NCI-H2171 (cell line): ENCODE results near the gene CPLX1.

Source experiments
- DNase-seq: peaks from one replicate; lab custom pipeline; 2025; lab: John Stamatoyannopoulos, UW

Gene CPLX1

GRCh38 chr4:825971-826330 is at the start of gene CPLX1:
TSS of gene CPLX1 (minus strand) at chr4:826129. CDS start at chr4:824522, 1,607 bp downstream.
- no peak for DNase-seq

DNA sequence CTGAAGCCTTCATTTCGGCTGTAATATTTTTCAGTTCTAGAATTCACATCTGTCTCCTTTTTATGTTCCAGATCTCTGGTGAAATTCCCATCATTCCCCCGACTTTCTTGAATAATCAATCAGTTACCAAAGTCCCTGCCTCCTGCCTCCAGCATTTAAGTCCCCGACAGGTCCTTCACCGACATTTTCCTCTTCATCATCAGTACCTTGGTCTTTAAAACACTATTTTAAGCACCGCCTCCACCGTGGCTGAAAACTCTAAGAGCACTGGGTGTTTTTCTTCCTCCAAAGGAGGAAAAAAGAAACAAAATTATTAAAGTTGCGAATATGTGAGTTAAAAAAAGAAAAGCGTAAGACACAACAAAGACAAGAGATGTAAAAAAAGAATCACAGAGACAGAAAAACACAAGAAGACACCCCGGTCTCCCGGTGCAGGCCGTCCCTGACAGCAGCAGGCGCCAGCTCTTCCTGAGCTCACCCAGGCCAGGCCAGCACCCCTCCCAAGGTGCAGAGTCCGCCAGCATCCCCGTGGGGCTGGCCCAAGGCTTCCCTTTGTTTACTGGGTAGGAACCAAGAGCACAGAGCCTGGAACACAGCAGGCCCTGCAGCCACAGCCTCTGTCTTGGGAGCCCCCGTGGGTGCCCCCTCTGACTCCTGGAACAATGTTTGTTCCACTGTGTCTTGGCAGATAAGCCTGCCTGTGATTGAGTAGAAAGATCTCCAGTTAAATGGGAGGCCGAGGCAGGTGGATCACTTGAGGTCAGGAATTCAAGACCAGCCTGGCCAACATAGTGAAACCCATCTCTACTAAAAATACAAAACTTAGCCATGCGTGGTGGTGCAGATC is 49.3 kb upstream of the CPLX1 start:
- no peak for DNase-seq

DNA sequence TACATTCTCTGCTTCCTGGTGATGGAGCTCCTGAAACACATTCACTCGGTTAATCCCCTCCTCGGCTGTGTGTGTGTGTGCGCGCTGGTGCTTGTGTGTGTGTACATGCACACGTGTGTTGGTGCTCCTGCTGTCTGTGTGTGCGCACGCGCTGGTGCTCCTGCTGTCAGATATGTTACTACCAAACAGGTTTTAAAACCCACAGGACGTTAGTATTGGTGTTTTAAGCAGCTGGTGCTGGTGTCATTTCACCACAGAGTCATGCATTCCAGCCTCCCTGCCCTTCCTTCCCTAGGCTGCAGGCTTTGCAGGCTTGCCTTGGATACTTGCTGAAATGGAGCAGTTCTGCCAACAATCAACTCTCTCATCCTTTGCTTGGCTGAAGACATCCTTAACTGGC is 48.1 kb upstream of the CPLX1 start:
- DNase-seq: no peak

GRCh38 chr4:872241-872981 is 46.5 kb upstream of the CPLX1 start:
- DNase-seq: no peak

DNA sequence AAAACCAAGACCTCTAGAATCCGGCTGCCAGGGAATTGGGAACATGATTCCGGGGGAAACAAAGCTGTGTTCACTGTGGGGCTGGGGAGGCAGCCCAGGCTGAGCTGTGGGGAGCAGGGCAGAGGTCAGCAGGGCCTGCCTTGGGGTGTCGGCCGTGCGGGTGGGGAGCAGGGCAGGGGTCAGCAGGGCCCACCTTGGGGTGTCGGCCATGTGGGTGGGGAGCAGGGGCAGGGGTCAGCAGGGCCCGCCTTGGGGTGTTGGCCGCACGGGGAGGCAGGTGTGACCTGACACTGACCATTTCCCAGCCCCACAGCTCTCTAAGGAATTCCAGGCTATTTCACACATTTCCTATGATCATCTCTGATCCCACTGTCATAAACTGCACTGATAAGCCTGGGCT is 45.6 kb upstream of the CPLX1 start:
- DNase-seq: no peak

DNA sequence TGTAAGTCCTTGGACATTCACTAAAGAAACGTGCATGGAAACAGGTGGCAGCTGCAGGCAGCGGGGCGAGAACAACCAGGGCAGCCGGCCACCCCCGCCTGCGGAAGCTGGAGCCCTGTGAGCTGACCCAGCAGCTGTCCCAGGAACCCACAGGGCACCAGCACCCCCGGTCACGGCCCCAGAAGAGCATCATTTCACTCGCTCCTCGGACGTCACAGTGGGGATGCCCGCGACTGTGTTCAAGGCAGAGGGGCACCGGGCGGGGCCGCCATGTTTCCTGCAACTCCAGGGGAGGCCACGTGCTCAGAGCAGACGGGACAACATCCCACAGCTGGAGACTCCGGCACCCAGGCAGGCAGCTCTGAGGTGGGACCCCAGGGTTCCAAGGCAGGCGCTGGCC is 45.0 kb upstream of the CPLX1 start:
- DNase-seq: no peak

DNA sequence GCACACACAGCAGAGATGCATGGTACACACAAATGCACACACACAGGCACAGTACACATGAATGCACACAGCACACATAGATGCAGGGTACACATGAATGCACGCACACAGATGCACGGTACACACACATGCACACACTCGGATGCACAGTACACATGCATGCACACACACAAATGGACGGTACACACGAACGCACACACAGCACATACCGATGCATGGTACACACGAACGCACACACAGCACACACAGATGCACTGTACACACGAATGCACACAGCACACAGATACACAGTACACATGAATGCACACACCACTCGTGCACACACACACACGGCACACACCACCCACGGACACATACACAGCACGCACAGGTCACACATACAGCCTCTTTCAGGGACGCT is 43.8 kb upstream of the CPLX1 start:
- no peak for DNase-seq

DNA sequence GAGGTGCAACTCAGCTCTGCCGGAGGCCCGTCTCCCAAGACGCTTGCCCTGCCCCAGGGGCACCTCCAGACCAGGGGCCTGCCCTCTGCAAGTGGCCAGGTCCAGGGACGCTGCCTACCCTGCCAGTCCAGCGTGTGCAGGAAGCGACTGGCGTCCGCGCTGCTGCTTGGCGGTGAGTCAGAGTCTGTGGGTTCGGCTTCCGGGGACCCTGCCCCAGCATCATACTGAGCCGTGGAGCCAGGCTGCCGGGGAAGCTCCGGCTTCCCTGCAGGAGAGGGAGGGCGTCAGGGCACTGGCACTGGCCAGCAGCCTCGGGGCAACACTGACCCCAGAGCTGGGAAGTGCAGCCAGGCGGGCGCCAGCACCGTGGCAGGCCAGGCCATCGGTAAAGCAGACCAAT is 42.5 kb upstream of the CPLX1 start:
- no peak for DNase-seq

GRCh38 chr4:867526-868250 is 41.8 kb upstream of the CPLX1 start:
- no peak for DNase-seq

- no peak for DNase-seq
These were observed 40.9 kb upstream of the CPLX1 start for GRCh38 chr4:866761-867390.

GRCh38 chr4:866068-866760 is 40.3 kb upstream of the CPLX1 start:
- DNase-seq: no peak

GRCh38 chr4:865572-865971 is 39.6 kb upstream of the CPLX1 start:
- DNase-seq: no peak

- DNase-seq: no peak
These were observed 39.2 kb upstream of the CPLX1 start for GRCh38 chr4:865121-865465.

GRCh38 chr4:864456-865120 is 38.7 kb upstream of the CPLX1 start:
- no peak for DNase-seq

- DNase-seq: no peak
These were observed 34.6 kb upstream of the CPLX1 start for GRCh38 chr4:860561-860960.

DNA sequence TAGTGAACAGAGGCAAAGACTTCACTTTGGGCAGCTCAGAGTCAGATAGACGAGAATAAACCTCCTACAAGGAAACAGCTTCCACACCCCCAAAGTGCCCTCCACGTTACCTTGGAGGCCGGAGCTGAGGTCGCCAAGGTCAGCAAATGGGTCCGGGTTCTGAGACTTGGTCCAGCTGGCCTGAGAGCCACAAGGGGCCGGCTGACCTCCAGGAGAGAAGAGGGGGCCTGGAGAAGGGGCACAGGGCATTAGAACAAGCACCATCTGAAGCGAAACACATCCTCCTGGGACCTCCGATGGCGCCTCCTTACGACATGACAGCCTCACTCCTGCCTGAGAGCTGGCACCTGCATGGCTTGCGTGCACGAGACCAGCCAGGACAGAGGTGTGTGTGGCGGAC is 33.6 kb upstream of the CPLX1 start:
- no peak for DNase-seq

DNA sequence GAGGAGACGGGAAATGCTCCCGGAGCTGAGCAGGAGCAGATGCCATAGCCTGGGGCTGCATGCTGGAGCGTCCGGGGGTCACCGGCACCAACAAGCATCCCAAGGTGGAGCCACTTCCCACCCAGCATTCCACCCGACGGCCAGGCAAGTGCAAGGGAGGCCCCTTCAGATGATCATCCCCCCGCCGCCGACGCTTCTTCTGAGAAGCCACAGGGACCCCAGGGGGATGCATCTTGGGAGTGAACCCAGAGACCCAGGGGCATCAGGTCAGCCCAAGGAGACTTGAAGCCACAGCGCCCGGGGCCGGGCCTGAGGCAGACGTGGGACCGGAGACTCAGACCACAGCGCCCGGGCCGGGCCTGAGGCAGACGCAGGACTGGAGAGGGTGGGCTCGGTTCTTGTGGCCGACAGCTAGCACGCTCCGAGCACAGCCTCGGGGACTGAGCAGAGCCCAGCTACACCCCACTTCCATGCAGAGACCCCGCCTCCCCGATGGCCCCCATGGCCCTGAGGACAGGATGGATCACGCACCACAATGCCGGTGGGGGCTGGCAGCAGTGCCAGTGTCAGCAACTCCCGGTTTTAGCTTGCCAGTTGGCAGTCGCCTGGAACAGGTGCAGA is 33.0 kb upstream of the CPLX1 start:
- no peak for DNase-seq

- no peak for DNase-seq
These were observed 32.1 kb upstream of the CPLX1 start for GRCh38 chr4:858041-858481.

DNA sequence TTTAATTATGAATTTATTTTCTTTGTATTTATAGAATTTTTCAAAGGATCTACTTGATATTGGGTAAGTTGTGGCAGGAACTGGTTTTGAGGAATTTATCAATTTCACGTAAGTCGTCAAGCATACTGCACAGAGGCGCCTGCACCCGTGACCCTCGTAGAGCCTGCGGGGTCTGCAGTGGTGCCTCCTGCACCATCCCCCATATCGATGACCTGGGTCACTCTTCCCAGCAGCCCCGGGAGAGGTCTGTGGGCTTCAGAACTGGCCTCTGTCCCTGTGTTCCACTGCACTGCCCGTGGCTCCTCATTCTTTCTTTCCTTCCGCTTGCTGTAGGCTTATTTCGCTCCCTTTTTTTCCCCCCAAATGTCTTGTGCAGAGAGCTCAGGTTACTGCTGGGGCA is 31.5 kb upstream of the CPLX1 start:
- no peak for DNase-seq

GRCh38 chr4:856225-856901 is 30.4 kb upstream of the CPLX1 start:
- no peak for DNase-seq
